OCI-LY7 (cell line): ENCODE measurements around the gene MATK.

ENCODE experiments used
- CTCF ChIP-seq: fragments of 200-600 bp; sonication (generic); conservative IDR thresholded peaks from 2 replicates; pipeline ENCODE4 v1.5.1; 2014; ENCODE audit warnings: mild to moderate bottlenecking, antibody characterized with exemption, low read length, moderate library complexity, mixed read lengths
- EZH2phosphoT487 ChIP-seq: fragments of 200-600 bp; sonication (generic); IDR thresholded peaks from 2 replicates; pipeline ENCODE4 v1.6.1; 2018; ENCODE audit warnings: low read depth, borderline replicate concordance, mild to moderate bottlenecking, mixed run types, antibody characterized with exemption, low read length, moderate library complexity, mixed read lengths

GRCh38 chr19:3833578-3834348 is 47.6 kb upstream of the MATK start:
- TF ChIP-seq CTCF: no peak
- TF ChIP-seq EZH2phosphoT487: no peak
